SK-N-SH treated with all-trans-retinoic acid at 6 μM for 48 hours (cell line): ENCODE results near the gene TLE1.

Experiments used
- ARNTL ChIP-seq: fragments of 450-650 bp; formaldehyde crosslinking; IDR thresholded peaks from 2 replicates; pipeline ENCODE4 v1.5.0; 2020; ENCODE audit warnings: low read depth, mild to moderate bottlenecking, moderate library complexity, borderline replicate concordance
- PATZ1 ChIP-seq: fragments of 250-450 bp; sonication (Bioruptor Pico); IDR thresholded peaks from 2 replicates; pipeline ENCODE4 v1.8.0; 2020; ENCODE audit warnings: mild to moderate bottlenecking, moderate library complexity, borderline replicate concordance
- ZFP3 ChIP-seq: fragments of 250-450 bp; sonication (Bioruptor Pico); IDR thresholded peaks from 2 replicates; pipeline ENCODE4 v1.5.0; 2020; ENCODE audit warnings: mild to moderate bottlenecking, moderate library complexity
- ZFP30 ChIP-seq: fragments of 450-650 bp; formaldehyde crosslinking; IDR thresholded peaks from 2 replicates; pipeline ENCODE4 v1.5.0; 2022; ENCODE audit warnings: mild to moderate bottlenecking, moderate library complexity
- TF ChIP-seq, protein P1 (sequence below): fragments of 250-450 bp; sonication (Bioruptor Pico); IDR thresholded peaks from 2 replicates; pipeline ENCODE4 v1.8.0; 2021; ENCODE audit warnings: low read depth, mild to moderate bottlenecking, moderate library complexity, borderline replicate concordance

- TF ChIP-seq ZFP30 (no peak), PATZ1 (CRISPR knock-in tag) (no peak), ARNTL (CRISPR knock-in tag) (no peak), ZFP3 (CRISPR knock-in tag) (no peak)
- TF ChIP-seq, protein P1, sequence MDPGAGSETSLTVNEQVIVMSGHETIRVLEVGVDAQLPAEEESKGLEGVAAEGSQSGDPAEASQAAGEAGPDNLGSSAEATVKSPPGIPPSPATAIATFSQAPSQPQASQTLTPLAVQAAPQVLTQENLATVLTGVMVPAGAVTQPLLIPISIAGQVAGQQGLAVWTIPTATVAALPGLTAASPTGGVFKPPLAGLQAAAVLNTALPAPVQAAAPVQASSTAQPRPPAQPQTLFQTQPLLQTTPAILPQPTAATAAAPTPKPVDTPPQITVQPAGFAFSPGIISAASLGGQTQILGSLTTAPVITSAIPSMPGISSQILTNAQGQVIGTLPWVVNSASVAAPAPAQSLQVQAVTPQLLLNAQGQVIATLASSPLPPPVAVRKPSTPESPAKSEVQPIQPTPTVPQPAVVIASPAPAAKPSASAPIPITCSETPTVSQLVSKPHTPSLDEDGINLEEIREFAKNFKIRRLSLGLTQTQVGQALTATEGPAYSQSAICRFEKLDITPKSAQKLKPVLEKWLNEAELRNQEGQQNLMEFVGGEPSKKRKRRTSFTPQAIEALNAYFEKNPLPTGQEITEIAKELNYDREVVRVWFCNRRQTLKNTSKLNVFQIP (CRISPR knock-in tag) = no peak
Measured at GRCh38 chr9:81559197-81559596, 130.2 kb downstream of the TLE1 start.
